Liver (tissue), 9 donors: ENCODE results near the gene TMEM254. TPM values are rescaled to one million over a fixed set of nuclear protein-coding genes. Genes with fewer than 3 reads are reported as not detected.
"Not testable (repeated sequence)": the region's sequence is repeated elsewhere in the genome, so short reads cannot be mapped to it uniquely, and the experiment has no call there.

Source experiments
- DNase-seq: peaks from one replicate; pipeline ENCODE4 v3.0.0-alpha.2; 2017; ENCODE audit warnings: low spot score
- H3K27ac ChIP-seq, 2 donors: one replicate each; pipeline ENCODE4 v1.7.0; 2013; ENCODE audit warnings: inconsistent platforms in 2 of 2, low read length in 2 of 2, control low read depth in 1 of 2, low read depth in 1 of 2, mild to moderate bottlenecking in 1 of 2
- H3K27me3 ChIP-seq, 4 donors: one replicate each; pipeline versions ENCODE4 v1.6.1 to v1.7.0; 2013; ENCODE audit warnings: low read length in 3 of 4, inconsistent platforms in 1 of 4, mild to moderate bottlenecking in 1 of 4, moderate library complexity in 1 of 4; ENCODE audit not compliant: control insufficient read depth in 4 of 4, insufficient read depth in 4 of 4
- H3K36me3 ChIP-seq, 4 donors: one replicate each; pipeline versions ENCODE4 v1.6.1 to v1.7.0; 2013; ENCODE audit warnings: low read length in 3 of 4, mild to moderate bottlenecking in 3 of 4, low read depth in 1 of 4, moderate library complexity in 1 of 4; ENCODE audit not compliant: control insufficient read depth in 4 of 4, insufficient read depth in 3 of 4
- H3K4me1 ChIP-seq, 4 donors: one replicate each; pipeline versions ENCODE4 v1.6.1 to v1.7.0; 2013; ENCODE audit warnings: low read length in 3 of 4, mild to moderate bottlenecking in 3 of 4, moderate library complexity in 1 of 4; ENCODE audit not compliant: control insufficient read depth in 4 of 4, insufficient read depth in 4 of 4
- H3K4me3 ChIP-seq, 3 donors: one replicate each; pipeline versions ENCODE4 v1.6.1 to v1.7.0; 2013; ENCODE audit warnings: low read length in 3 of 3, control low read depth in 1 of 3, low read depth in 1 of 3, mild to moderate bottlenecking in 1 of 3
- H3K9ac ChIP-seq, 2 donors: one replicate each; pipeline ENCODE4 v1.7.0; 2013; ENCODE audit warnings: low read length in 2 of 2, mild to moderate bottlenecking in 2 of 2, moderate library complexity in 2 of 2, control low read depth in 1 of 2, low read depth in 1 of 2
- H3K9me3 ChIP-seq, 4 donors: one replicate each; pipeline versions ENCODE4 v1.6.1 to v1.7.0; 2013; ENCODE audit warnings: low read length in 3 of 4; ENCODE audit not compliant: control insufficient read depth in 4 of 4
- CTCF ChIP-seq: fragments of 150-350 bp; IDR thresholded peaks from 2 replicates; pipeline ENCODE4 v1.5.1; 2017; ENCODE audit warnings: improper control_type of control experiment, low read depth, low read length; ENCODE audit not compliant: missing input control
- EGR1 ChIP-seq, 2 donors: IDR thresholded peaks; 2 replicates each; pipeline ENCODE4 v1.6.1; 2016 to 2018; ENCODE audit warnings: antibody characterized with exemption in 2 of 2, low read depth in 2 of 2
- FOXA1 ChIP-seq: IDR thresholded peaks from 2 replicates; pipeline ENCODE4 v1.6.1; 2016; ENCODE audit warnings: antibody characterized with exemption
- FOXA2 ChIP-seq: IDR thresholded peaks from 2 replicates; pipeline ENCODE4 v1.6.1; 2016; ENCODE audit warnings: antibody characterized with exemption
- GABPA ChIP-seq, 2 donors: IDR thresholded peaks in 1 of 2; conservative IDR thresholded peaks in 1 of 2; 2 replicates each; pipeline ENCODE4 v1.6.1; 2016; ENCODE audit warnings: antibody characterized with exemption in 2 of 2, mild to moderate bottlenecking in 1 of 2, moderate library complexity in 1 of 2
- HNF4A ChIP-seq, 2 donors: conservative IDR thresholded peaks; 2 replicates each; pipeline ENCODE4 v1.6.1; 2016; ENCODE audit warnings: antibody characterized with exemption in 2 of 2, mild to moderate bottlenecking in 2 of 2
- HNF4G ChIP-seq: IDR thresholded peaks from 2 replicates; pipeline ENCODE4 v1.6.1; 2016; ENCODE audit warnings: antibody characterized with exemption
- JUND ChIP-seq, 2 donors: IDR thresholded peaks; 2 replicates each; pipeline ENCODE4 v1.6.1; 2016; ENCODE audit warnings: antibody characterized with exemption in 2 of 2
- NR2F2 ChIP-seq: IDR thresholded peaks from 2 replicates; pipeline ENCODE4 v1.6.1; 2016; ENCODE audit warnings: antibody characterized with exemption
- RAD21 ChIP-seq, 2 donors: IDR thresholded peaks; 2 replicates each; pipeline ENCODE4 v1.6.1; 2016; ENCODE audit warnings: antibody characterized with exemption in 2 of 2, mild to moderate bottlenecking in 2 of 2
- RXRA ChIP-seq, 2 donors: IDR thresholded peaks; 2 replicates each; pipeline ENCODE4 v1.6.1; 2017 to 2018; ENCODE audit warnings: antibody characterized with exemption in 2 of 2, mild to moderate bottlenecking in 1 of 2
- SP1 ChIP-seq: IDR thresholded peaks from 2 replicates; pipeline ENCODE4 v1.6.1; 2018; ENCODE audit warnings: antibody characterized with exemption, mild to moderate bottlenecking
- TAF1 ChIP-seq: conservative IDR thresholded peaks from 2 replicates; pipeline ENCODE4 v1.6.1; 2016; ENCODE audit warnings: antibody characterized with exemption, mild to moderate bottlenecking
- ZBTB33 ChIP-seq: IDR thresholded peaks from 2 replicates; pipeline ENCODE4 v1.6.1; 2016; ENCODE audit warnings: antibody characterized with exemption
- WGBS: extraction: QIAGEN DNeasy Blood & Tissue Kit; methylation state at CpG from one replicate; pipeline ENCODE4 v1.1.7; 2013; 5-methylcytosine and 5-hydroxymethylcytosine counted together
- polyA plus RNA-seq, 2 donors: library from polyadenylated mRNA; stranded (reverse) in 1 of 2; unstranded in 1 of 2; fragments of 200-250 nt in 1 of 2; fragments of >200 nt in 1 of 2; fragmentation: Nextera tagmentation in 1 of 2; extraction: Ambion mirVana in 1 of 2; gene quantifications; one replicate each; pipeline versions ENCODE4 v1.2.1 to v1.2.3, GENCODE V29; 2013 to 2015
- total RNA-seq, 2 donors: library from RNA; depleted of rRNA; stranded (reverse); fragments of >200 nt; gene quantifications; one replicate each; pipeline ENCODE4 v1.2.3, GENCODE V29; 2014
- TF ChIP-seq, protein P1 (sequence below): IDR thresholded peaks from 2 replicates; pipeline ENCODE4 v1.6.1; 2016; ENCODE audit warnings: antibody characterized with exemption
- TF ChIP-seq, protein P2 (sequence below): IDR thresholded peaks from 2 replicates; pipeline ENCODE4 v1.6.1; 2016; ENCODE audit warnings: antibody characterized with exemption, mild to moderate bottlenecking
- TF ChIP-seq, protein P3 (sequence below): IDR thresholded peaks from 2 replicates; pipeline ENCODE4 v1.6.1; 2016; ENCODE audit warnings: antibody characterized with exemption
- donor health status: healthy.
- donor health status: healthy.
- donor health status: healthy.
- donor health status: healthy.
- donor health status: healthy.

Gene TMEM254
- total and polyA plus RNA-seq, 4 donors: 10.0 to 33.2 (median 20.7) TPM

DNA sequence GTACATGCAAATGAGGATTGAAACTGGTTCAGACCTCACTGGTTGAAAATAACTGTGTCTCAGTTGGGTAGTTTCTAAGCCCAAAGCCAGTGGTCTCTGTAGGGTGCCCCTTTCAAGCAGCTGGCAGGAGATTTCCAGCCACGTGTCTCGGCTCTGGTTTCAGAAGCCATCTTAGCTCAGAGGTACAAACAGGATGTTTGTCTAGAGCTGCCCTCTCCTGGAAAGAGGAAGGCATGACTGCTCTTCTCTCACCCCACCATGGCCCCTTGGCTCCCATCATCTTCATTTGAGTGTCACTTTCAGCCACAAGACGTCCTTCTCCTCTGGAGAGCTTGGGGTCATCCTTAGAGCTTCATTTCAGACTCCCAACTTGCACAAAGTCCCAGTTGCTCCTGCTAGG, 49.3 kb upstream of the TMEM254 start:
- not testable (repeated sequence) for H3K4me1 ChIP-seq, H3K27me3 ChIP-seq, DNase-seq, H3K9ac ChIP-seq, H3K27ac ChIP-seq, H3K4me3 ChIP-seq, H3K9me3 ChIP-seq, H3K36me3 ChIP-seq
- peak in 1 of 2 donors; percentile 58 for TF ChIP-seq RAD21 (IDR thresholded peaks at IDR 0.05)
- WGBS: 71% methylated on average over 3 of the region's 3 CpGs

DNA sequence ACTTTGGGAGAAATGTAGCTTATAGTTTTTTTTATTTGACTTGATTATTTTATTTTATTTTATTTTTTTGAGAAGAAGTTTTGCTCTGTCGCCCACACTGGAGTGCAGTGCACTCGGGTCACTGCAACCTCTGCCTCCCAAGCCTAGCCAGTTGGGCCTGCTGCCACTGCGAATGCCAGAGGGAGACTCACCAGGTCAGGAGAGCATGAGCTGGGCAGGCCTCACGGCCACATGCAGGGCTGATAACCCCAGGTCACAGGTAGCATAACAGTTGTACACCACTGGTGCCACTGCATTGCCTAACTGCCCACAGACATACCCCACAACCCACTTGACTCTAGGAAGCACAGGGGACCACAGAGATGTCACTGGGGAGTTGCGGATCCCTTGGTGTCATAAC, 48.6 kb upstream of the TMEM254 start:
- 62% methylated on average over 5 of the region's 5 CpGs for WGBS
- not testable (repeated sequence) for DNase-seq, H3K9ac ChIP-seq, H3K36me3 ChIP-seq, H3K9me3 ChIP-seq, H3K4me1 ChIP-seq, H3K27me3 ChIP-seq, H3K4me3 ChIP-seq, H3K27ac ChIP-seq

- DNase-seq: no peak
These were observed 46.0 kb upstream of the TMEM254 start for GRCh38 chr10:80032503-80032902.

More at GRCh38 chr10:80032503-80032902, 46.0 kb upstream of the TMEM254 start:
- H3K4me1 ChIP-seq: peaks cover 0 to 4% (median 1%) of the 10 kb centered on the region in 4 donors
- WGBS: 91% methylated on average over 5 of the region's 5 CpGs
- H3K9me3 ChIP-seq: no peaks in the 10 kb centered on the region
- H3K4me3 ChIP-seq: no peak overlapping the region
- no peak overlapping the region for H3K9ac ChIP-seq
- TF ChIP-seq NR2F2 (no peak), RXRA (IDR thresholded peaks at IDR 0.05) (no peak), HNF4A (conservative IDR thresholded peaks at IDR 0.05) (no peak), TAF1 (no peak), JUND (IDR thresholded peaks at IDR 0.05) (no peak), CTCF (no peak), SP1 (no peak), FOXA2 (no peak), RAD21 (IDR thresholded peaks at IDR 0.05) (no peak), ZBTB33 (no peak), HNF4G (no peak), FOXA1 (no peak), EGR1 (IDR thresholded peaks at IDR 0.05; ENCODE audit: low read depth in 2 of 2) (no peak), GABPA (IDR thresholded peaks at IDR 0.05 in 1 of 2, conservative IDR thresholded peaks at IDR 0.05 in 1 of 2) (no peak)
- TF ChIP-seq, protein P1, sequence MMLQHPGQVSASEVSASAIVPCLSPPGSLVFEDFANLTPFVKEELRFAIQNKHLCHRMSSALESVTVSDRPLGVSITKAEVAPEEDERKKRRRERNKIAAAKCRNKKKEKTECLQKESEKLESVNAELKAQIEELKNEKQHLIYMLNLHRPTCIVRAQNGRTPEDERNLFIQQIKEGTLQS: no peak
- TF ChIP-seq, protein P2, sequence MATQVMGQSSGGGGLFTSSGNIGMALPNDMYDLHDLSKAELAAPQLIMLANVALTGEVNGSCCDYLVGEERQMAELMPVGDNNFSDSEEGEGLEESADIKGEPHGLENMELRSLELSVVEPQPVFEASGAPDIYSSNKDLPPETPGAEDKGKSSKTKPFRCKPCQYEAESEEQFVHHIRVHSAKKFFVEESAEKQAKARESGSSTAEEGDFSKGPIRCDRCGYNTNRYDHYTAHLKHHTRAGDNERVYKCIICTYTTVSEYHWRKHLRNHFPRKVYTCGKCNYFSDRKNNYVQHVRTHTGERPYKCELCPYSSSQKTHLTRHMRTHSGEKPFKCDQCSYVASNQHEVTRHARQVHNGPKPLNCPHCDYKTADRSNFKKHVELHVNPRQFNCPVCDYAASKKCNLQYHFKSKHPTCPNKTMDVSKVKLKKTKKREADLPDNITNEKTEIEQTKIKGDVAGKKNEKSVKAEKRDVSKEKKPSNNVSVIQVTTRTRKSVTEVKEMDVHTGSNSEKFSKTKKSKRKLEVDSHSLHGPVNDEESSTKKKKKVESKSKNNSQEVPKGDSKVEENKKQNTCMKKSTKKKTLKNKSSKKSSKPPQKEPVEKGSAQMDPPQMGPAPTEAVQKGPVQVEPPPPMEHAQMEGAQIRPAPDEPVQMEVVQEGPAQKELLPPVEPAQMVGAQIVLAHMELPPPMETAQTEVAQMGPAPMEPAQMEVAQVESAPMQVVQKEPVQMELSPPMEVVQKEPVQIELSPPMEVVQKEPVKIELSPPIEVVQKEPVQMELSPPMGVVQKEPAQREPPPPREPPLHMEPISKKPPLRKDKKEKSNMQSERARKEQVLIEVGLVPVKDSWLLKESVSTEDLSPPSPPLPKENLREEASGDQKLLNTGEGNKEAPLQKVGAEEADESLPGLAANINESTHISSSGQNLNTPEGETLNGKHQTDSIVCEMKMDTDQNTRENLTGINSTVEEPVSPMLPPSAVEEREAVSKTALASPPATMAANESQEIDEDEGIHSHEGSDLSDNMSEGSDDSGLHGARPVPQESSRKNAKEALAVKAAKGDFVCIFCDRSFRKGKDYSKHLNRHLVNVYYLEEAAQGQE: no peak
- TF ChIP-seq, protein P3, sequence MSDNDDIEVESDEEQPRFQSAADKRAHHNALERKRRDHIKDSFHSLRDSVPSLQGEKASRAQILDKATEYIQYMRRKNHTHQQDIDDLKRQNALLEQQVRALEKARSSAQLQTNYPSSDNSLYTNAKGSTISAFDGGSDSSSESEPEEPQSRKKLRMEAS: no peak
- H3K27me3 ChIP-seq: no peaks in the 10 kb centered on the region
- no peaks in the 10 kb centered on the region for H3K36me3 ChIP-seq
- H3K27ac ChIP-seq: no peak overlapping the region
